Measurements from ENCODE around the gene SCAF4.
"Not testable (repeated sequence)": the region's sequence is repeated elsewhere in the genome, so short reads cannot be mapped to it uniquely, and the experiment has no call there.

SCAF4 gene

GRCh38 chr21:31737586-31738397 lies 5.9 kb upstream of the SCAF4 start:
- not testable (repeated sequence) for DNase-seq

GRCh38 chr21:31735511-31735992 lies 3.6 kb upstream of the SCAF4 start:
- DNase-seq, result no peak

- no peak for DNase-seq
These were observed 1.7 kb upstream of the SCAF4 start for GRCh38 chr21:31733551-31734149.

DNA sequence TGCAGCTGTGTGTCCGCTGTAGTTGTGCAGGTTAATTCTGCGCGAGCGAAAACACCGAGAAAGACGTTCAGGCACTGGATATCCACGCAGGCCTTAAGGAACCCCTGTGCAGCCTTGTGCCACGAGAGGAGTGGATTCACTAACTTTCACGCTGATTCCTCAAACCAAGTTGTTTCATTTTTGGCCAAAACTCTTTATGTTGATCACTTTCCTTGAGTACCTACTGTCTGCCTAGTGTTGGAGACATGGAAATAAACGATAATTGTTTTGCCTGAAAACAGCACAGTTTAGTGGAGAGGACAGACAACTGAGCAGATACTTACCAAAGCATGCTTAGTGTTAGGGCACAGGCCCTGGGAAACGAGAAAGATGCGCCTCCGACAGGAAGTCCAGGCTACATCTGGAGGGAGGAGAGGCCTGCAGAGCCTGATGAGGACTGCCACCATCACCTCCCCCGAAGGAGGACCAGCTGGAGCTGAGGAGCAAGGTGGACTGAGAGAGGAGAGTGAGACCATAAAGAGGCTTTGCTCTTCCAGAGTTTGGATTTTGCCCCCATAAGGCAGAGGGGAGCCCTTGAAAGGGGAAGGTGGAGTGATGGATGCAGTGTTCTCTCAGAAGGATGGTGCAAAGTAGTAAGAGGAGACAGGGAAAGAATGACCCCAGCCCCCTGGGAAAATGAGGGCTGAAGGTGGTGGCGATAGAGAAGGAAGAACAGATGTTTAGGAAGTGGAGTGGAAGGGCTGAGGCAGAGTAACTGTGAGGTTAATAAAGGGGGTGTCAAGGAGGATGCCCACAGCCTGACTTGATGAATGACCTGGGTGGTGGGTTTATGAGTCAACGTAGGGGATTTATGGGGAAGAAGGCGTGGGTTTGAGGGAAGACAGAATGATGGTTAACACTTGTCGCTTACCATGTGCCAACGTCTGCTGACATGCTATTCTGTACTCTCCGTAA lies 956 bp upstream of the SCAF4 start:
- DNase-seq, result peak in 1 of 2 donors; percentile 11

DNA sequence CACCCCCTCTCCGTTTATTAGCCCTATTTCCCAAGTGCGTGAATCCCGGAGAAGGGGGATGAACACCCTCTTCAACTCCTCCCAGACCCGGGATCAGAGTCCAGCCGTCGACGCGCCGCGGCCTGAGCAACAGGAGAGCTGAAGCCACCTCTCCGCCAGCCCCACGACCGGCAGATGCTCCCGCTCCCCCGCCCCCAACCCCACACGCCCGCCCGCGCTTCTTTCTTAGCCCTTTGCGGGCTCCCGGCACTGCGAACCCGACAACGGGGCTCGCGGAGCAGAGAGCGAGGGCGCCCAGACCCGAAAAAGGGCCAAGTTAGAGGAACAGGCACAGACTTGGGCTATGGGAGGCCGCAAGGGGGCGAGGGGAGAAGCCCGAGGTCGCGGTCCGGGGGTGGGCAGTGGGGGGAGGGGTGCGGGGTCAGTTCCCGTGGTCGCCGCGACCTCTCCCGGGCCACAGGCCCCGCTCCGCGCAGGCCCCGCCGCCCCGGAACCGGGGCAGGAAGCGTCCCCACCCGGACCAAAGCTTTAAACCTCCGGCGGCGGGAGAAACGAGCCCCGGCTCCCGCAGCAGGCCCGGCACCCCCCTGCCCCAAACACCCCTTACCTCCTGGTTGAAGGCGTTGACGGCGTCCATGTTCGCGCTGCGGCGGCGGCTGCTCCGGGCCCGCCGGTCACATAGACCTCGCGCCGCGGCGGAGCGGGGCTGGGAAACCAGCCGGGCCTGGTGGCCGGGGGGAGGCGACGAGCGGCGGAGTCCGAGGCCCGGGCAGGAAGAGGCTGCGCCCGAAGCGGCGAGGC lies 662 bp downstream of the SCAF4 start:
- DNase-seq, result peak; percentile 38 to 58

DNA sequence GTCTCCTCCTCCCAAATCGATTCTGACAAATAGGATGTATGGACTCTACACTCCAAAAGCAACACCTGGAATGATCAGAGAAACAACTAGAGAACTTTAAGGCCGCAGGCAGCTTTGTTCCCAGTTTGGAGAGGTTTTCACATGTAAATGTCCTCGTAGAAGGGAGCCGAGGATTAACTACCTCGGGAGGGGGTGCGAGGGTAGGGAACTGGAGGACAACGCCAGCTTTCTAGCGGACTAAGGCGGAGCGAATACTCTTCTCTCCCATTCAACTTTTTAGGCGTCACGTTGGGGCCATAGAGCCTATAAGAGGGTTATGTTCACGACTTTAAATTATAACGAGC lies 1.2 kb downstream of the SCAF4 start:
- no peak for DNase-seq

GRCh38 chr21:31729622-31730343 lies 2.1 kb downstream of the SCAF4 start:
- DNase-seq, result no peak

GRCh38 chr21:31728952-31729351 lies 3.0 kb downstream of the SCAF4 start:
- no peak for DNase-seq

GRCh38 chr21:31728191-31728590 lies 3.7 kb downstream of the SCAF4 start:
- no peak for DNase-seq

DNA sequence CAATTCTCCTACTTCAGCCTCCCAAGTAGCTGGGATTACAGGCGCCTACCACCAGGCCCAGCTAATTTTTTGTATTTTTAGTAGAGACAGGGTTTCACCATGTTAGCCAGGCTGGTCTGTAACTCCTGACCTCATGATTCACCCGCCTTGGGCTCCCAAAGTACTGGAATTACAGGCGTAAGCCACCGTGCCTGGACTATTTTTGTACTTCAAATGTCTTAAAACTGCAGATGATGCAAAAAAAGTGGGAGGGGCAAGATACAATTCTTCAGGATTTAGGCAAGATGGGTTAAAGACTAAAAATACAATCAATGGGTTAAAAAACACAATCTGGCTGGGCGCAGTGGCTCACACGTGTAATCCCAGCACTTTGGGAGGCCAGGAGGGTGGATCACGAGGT lies 4.7 kb downstream of the SCAF4 start:
- no peak for DNase-seq

DNA sequence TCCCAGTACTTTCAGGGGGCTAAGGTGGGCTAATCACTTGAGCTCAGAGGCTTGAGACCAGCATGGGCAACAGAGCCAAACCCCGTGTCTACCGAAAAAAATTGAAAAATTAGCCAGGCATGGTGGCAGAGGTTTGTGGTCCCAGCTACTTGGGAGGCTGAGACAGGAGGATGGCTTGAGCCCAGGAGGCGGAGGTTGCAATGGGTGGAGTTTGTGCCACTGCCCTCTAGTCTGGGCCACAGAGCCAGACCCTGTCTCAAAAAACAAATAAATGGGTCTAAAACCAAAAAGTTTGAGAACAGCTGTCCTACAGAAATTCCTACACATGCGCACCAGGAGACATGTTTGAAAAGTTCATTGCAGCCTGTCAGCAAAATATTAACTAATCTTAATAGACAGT lies 5.5 kb downstream of the SCAF4 start:
- DNase-seq, result no peak

DNA sequence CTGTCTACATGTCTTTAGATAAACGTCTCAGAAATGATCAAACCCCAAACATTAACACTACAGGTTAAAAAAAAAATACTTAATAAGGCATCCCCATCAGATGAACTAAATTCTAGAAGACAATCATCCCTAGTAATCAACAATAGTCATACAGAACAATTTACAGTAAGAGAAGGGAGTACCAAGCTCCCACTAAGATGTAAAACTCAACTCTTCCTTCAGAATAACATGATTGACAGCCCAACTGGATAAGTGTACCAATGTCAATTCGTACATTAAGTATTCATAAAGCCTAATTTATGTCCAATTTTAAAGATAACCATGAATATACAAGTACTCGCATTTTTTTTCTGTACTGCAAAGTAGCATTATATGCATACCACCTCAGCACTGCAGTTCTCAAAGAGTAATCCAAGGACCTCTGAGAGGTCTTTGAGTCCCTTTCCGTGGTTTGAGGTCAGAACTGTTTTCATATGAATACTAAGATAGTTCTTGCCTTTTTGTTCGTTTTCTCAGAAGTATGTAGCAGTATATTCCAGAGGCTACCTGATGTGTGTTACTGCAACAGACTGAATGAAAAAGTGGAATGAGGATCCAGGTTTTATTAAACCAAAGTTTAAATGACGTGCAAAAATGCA lies 6.6 kb downstream of the SCAF4 start:
- DNase-seq, result no peak

DNA sequence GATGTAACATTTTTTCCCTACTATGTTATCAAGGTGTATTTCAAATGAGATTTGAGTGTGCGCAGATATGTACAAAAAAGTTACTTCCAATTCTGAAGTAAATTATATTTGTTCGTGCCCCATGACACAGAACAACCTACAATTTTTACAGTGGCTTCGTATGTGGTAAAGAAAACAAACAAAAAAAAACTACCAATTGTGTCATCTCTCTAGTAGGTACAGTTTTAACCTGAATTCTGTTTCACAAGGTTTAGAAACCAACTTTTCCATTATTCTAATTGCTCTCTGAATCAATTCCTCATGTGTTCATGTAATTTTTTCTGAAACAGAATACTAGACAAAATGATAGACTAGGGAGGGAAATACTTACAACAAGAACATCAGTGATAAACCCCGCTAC lies 7.4 kb downstream of the SCAF4 start:
- no peak for DNase-seq

DNA sequence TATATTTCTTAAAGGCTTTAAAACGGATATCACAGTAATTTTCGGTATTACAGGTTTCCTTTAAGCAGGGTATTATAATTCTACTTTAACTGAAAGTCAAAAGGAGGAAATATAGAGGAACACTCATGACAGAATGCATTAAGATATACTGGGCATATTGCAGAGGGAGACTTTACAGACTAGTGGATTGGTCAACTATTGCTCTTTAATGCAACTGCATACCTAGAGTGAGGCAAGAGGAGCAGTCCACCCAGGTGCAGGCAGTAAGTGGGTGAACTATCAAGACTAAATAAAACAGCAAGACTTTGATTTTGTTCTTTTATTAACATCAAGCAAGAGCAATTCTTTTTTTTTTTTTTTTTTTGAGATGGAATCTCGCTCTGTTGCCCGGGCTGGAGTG lies 10.5 kb downstream of the SCAF4 start:
- no peak for DNase-seq

DNA sequence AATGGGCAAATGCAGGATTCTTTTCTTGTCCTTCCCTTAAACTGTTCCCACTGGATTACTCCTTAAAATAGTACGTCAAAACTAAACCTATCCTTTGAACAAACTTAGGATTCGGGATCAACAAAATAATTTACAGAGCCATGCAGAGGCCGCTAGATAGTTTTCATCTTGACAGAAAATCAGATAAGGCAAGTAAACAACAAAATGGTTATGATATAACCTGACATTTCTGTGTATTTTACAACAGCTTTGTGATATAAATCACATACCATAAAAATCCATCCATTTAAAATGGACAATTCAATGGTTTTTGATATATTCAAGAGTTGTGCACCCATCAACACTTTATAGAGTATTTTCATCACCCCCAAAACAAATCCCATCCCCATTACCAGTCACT lies 11.2 kb downstream of the SCAF4 start:
- DNase-seq, result no peak

DNA sequence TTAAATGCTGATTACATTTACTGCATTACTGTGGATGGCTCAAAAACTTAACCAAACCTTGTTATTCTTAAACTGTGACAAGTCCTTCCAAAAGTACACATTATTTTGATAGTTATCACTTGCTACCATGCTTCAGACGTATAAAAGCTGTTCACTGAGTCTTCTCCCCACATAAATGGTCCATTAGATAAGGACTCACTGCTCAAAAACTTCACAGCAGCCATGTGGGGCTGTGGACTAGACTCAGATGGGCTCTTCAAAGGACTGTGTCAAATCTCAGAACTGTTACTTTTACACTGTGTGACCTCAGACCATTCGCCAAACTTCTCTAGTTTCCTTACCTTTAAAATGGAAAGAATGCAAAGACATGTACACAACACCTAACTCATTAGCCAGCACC lies 11.6 kb downstream of the SCAF4 start:
- no peak for DNase-seq

DNA sequence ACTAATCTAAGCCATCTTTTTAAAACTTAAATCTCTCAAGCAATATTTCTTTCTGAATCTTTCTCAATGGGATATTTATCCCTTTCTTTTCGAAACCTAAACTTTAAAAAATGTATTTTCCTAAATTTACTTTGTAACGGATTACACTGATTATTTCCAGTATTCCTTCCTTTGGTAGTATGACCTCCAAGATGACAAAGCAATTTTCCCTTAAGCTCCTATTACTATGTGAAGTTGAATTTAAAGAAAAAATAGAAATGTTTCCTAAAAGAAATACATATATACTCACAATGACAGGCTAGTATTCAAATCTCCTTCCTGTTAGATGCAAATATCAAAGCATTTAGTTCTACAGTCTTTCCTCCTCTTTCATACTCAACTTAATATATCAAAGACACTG lies 15.8 kb downstream of the SCAF4 start:
- no peak for DNase-seq

GRCh38 chr21:31714741-31715365 lies 17.1 kb downstream of the SCAF4 start:
- DNase-seq, result no peak

GRCh38 chr21:31713973-31714740 lies 17.8 kb downstream of the SCAF4 start:
- DNase-seq, result no peak

DNA sequence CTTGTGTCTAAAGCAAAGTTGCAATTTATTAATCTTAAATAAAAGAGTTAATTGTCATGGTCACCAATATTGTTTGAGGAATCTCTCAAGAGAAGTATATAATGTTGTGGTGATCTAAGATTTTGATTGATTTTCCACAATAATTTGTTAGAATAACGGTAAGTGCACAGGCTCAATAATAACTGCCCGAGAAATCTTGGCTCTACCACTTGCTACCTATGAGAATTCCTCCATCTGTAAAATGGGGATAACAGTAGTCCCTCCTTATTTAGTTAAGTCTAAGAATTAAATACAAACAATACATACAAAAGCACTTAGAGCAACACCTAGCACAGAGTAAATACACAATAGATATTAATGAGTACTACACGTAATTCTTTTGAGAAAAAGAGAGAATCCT lies 18.8 kb downstream of the SCAF4 start:
- no peak for DNase-seq
